Endothelial cell of hepatic sinusoid (primary cell): ENCODE data around the gene PUM1.
"Not testable (repeated sequence)": the region's sequence is repeated elsewhere in the genome, so short reads cannot be mapped to it uniquely, and the experiment has no call there.

ENCODE experiments used
- in situ Hi-C: cut with HindIII; loops from 2 replicates; pipeline ENCODE4 v1.10.0; 2017; ENCODE audit warnings: low sequenced_read_pairs

PUM1 gene

DNA sequence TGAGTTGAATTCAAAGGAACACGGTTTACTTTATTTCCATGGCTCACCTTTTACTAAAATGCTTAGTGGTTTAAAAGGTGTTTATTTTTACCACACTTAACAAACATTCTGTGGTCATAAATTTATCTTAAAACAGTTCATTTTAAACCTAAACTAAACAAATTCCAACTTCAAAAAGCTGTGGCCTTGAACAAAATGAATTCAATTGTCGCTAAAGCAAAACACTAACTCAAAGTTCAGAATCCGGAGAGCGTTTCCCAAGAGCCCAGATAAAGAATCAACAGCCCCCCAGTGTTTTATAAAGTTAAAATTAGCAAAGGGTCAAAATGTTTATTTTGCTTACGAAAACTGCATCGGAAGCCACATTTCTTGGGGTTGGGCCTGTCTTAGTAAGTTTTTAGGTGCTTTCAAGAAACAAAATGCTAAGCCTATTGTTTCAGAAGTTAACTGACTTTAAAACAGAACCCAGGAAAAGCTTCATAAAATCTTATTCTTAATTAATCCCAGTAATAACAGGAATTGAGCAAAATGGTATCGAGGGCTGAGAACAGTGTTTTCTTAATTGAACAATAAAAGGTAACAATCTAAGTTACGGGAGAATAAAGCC is 1.3 kb downstream of the PUM1 start:
- in situ Hi-C loops = loop anchor here (5.0 kb wide), 2 partner anchors 52 to 93 kb away; no protein-coding TSS in a partner anchor

DNA sequence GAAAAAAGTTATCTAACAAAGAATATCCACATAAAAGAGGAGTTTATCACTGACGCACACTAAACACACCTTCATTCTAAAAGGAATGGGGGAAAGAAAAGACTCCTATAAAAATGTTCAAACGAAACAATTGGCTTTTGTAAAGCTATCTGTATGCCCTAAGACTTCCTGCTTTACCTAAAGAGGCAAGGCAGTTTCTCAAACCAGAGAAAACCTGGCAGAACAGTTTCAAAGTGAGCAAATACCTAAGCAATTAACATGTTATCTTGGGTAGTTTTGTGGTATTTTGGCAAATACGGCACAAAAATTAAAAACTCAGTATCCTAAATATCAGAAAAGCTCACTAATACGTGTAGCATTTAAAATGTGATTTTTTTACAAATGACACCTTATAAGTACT is 1.9 kb downstream of the PUM1 start:
- in situ Hi-C loops = loop anchor here (5.0 kb wide), 2 partner anchors 51 to 94 kb away; no protein-coding TSS in a partner anchor

DNA sequence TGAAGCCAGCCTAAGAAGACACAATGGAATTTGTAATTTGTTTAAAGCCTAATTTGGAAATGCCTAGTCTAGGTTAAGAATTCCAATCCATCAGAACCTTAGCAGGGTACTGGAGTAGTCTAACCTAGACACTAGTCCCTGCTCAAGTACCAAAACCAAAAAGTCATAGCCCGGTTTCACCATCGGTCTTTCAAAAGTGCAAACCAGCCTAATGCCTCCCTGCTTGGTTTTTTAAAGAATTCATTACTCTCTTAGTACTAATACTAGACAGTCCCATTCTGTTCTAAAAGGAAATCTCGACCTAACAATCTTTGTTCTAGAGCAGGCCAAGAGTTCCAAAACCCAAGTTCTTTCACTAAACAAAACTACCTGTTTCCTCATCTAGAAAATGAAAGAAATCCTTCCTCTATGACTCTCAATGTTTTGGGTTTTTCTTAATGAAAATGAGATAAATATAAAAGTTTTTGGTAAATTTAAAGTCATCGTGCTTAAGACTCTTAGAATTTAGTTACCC is 2.6 kb downstream of the PUM1 start:
- in situ Hi-C loops = loop anchor here (5.0 kb wide), 2 partner anchors 51 to 94 kb away; no protein-coding TSS in a partner anchor

DNA sequence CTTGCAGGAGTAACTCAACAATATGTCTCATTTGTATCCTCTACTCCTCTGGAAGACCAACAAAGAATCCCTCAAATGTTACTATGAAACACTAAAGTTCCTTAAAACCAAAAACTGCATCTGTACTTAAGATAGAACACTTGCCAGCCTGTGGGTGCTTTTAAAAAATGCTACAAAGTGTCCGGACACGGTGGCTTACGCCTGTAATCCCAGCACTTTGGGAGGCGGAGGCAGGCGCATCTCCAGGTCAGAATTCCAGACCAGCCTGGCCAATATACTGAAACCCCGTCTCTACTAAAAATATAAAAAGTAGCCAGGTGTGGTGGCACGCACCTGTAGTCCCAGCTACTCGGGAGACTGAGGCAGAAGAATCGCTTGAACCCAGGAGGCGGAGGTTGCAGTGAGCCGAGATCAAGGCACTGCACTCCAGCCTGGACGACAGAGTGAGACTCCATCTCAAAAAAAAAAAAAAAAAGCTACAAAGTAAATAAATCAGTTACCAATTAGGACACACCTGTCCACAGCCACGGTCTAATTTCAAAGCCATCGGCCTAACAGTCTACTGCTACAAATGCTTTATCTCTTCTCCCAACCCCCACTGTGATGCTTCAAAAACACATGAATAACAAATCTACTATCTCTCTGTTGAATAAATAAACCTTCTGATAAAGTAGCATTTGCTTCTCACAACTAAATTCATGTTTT is 3.2 kb downstream of the PUM1 start:
- in situ Hi-C loops = loop anchor here (5.0 kb wide), 2 partner anchors 50 to 95 kb away; no protein-coding TSS in a partner anchor

DNA sequence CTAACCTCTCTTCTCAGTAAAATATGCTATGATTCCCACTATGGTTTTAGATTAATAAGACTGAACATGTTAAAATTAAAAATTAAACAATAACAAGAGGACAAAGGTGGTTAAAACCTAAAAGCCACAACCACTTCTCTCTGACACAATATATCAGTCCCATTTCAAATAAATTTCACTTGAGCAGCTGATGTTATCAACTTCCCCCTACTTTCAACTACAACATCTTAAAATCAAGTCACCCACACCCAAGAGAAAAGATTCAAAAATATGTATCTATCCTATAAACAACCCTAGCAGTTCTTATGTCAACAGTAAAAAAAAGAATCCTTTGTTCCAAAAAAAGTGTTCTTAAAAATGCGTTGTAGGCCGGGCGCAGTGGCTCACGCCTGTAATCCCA is 7.5 kb downstream of the PUM1 start:
- in situ Hi-C loops = no loop called here

DNA sequence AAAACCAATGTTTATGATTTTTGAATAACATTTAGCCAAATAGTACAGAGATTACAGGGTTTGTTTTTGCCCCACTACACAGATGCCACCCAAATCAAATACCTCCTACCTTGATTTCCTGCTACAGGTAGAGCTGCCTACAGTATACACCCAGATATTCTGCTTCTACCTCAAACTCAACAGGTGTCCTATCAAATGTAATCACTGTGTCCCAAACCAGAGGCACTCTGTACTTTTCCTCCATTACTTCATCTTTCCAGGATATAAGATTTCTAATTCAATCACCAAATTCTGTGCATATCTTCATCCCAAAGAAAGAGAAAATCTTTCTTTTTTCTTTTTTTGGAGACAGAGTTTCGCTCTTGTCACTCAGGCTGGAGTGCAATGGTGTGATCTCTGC is 9.6 kb downstream of the PUM1 start:
- in situ Hi-C loops = no loop called here

DNA sequence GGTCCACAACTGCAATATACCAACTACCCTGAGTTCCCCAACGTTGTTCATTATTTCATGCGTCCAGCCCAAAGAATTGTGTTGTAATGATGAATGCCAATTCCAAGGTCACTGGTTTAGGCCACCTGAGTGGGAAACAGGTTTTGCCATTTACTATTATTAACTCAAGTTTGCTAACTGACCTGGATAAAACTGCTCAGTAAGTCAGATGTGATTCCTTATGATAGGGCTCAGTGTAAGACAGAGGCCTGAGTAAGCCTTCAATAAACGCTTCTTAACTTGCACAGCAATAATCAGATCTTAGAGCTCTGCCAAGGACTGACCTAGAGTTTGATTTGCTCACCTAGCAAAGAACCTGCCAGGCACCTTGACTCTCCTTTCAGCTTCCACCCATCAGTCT is 10.0 kb downstream of the PUM1 start:
- in situ Hi-C loops = no loop called here

DNA sequence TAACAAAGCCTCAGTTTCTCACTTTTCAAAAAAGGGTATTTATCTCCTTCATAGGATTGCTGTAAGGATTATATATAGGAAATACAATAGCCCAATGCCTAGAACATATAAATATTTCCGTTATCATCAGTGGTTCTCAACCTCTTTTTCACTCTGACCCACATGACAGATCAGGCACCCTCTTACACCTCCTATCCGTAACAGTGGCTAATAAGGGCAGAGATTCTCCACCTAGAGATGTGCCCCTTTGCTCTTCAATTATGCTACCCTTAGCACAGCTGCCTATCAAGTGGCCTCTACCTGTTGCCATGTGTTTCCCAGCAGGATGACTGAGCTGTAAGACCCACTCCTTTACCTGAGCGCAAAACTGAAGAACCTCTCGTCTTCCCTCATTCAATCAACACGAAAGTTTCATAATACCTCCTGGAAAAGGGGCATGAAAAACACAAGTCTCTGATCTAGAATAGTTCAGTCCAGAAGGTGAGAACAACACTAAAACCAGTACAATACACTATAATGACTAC is 10.5 kb downstream of the PUM1 start:
- in situ Hi-C loops = no loop called here

DNA sequence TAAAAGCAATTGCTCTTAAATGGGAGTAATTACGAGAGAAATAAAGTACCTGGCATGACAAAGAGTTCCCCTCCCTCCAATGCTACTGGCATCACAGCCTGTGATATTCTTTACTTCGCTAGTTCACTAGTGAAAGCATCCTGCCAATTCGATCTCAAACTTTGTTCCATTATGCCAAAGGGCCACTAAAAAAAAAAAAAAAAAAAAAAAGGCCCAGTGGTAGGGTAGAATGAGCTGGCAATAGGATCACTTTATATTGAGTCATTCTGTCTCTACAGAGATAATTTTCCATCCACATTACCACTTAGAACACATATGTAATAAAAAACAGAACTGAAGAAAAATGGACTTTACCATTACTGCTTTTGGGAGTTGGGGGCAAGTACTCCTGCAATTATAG is 11.2 kb downstream of the PUM1 start:
- in situ Hi-C loops = no loop called here

DNA sequence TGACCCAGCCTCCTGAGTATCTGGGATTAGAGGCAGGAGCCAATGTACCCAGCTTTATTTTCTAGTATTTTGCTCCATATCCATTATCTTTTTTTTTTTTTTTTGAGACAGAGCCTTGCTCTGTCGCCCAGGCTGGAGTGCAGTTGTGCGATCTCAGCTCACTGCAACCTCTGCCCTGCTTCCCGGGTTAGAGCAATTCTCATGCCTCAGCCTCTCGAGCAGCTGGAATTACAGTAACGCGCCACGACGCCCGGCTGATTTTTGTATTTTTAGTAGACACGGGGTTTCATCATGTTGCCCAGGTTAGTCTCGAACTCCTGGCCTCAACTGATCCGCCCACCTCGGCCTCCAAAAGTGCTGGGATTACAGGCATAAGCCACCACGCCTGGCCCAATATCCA is 12.9 kb downstream of the PUM1 start:
- in situ Hi-C loops = not testable (repeated sequence)

DNA sequence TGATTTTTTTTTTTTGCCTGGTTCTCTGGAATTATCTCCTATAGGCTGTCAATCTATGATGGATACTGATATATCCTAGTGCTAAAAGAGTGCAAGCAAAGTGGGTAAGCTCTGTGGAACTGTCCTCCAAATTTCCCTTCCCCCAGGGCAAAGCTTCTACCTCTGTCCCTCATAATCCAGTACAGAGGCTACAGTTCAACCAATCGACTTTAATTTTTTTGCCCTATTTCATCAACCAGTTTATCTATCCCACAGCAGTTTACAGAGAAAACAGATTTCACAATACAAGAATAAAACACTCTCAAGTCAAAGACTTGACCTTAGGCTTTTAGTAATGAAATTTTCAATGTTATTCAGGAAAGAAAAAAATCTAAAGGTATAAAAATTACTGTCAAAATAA is 13.9 kb downstream of the PUM1 start:
- in situ Hi-C loops = no loop called here

DNA sequence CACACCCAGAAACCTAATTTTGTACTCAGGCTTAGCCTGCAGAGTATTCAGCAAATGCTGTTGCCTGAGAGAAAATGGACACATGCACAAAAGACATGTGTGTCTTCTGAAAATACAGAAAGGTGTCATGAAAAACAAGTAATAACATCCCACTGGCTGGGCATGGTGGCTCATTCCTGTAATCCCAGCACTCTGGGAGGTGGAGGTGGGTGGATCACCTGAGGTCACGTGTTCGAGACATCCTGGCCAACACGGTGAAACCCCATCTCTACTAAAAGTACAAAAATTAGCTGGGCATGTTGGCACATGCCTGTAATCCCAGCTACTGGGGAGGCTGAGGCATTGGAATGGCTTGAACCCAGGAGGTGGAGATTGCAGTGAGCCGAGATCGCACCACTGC is 18.0 kb downstream of the PUM1 start:
- in situ Hi-C loops = not testable (repeated sequence)

DNA sequence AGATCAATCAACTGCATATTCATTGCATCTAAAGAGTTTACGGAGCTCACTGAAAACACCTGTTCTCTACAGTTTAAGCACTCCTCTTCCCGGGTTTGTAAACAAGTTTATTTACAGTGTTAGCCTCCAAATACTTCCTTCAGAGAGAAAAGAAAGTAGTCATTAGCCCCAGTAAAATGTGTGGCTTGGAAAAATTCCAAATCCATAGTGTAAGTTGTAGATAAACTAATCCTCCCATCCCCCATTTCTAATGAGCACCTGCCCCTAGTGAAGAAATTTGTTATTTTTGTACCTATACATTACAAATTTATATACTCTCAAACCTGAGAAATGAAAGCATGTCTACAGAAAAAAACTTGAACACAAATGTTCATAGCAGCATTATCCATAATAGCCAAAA is 21.9 kb downstream of the PUM1 start:
- in situ Hi-C loops = no loop called here

DNA sequence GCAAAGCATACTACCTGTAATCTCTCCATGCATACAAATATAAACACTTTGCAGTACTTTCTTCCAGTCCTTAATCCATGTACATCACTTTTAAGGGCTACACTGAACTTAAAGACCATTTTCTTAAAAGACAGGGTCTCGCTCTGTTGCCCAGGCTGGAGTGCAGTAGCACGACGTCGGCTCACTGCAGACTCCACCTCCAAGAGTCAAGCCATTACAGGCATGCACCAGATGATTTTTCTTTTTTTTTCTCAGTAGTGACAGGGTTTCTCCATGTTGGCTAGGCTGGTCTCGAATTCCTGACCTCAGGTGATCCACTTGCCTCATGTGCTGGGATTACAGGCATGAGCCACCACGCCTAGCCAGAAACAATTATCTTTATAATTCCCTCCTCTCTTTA is 22.9 kb downstream of the PUM1 start:
- in situ Hi-C loops = no loop called here

DNA sequence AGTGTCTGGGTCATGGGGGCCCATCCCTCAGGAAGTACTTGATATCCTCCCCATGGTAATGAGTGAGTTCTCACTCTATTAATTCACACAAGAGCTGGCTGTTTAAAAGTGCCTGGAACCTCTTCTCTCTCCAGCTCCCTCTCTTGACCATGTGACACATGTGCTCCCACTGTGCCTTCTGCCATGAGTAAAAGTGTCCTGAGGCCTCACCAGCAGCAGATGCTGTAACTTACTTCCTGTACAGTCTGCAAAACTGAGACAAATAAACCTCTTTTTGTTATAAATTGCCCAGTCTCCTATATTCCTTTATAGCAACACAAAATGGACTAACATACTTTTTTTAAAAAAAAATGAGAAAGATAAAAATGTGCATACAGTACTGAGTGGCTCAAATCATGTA is 24.0 kb downstream of the PUM1 start:
- in situ Hi-C loops = no loop called here

DNA sequence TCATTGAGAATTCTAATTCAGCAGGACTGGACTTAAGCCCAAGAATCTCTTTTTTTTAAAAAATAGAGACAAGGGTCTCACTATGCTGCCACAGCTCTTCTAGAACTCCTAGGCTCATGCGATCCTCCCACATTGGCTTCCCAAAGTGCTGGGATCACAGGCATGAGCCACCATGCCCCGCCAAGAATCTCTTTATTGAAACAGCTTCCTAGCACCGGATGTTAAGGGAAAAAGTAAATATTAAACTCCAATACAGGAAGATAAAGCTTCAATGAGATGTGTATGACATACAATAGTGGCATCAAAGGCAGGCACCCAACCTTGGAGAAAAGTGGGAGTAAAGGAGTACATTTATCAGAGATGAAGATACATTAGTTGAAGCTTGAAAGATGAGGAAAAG is 25.5 kb downstream of the PUM1 start:
- in situ Hi-C loops = no loop called here

DNA sequence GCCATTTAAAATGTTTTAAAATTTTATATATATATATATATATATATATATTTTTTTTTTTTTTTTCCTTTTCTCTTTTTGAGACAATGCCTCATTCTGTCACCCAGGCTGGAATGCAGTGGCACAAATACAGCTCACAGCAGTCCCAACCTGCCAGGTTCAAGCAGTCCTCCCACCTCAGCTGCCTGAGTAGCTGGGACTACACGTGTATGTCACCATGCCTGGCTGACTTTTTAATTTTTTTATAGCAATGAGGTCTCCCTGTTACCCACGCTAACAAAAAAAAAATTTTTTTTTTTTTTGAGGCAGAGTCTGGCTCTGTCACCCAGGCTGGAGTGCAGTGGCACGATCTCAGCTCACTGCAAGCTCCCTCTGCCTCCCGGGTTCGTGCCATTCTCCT is 26.6 kb downstream of the PUM1 start:
- in situ Hi-C loops = not testable (repeated sequence)

DNA sequence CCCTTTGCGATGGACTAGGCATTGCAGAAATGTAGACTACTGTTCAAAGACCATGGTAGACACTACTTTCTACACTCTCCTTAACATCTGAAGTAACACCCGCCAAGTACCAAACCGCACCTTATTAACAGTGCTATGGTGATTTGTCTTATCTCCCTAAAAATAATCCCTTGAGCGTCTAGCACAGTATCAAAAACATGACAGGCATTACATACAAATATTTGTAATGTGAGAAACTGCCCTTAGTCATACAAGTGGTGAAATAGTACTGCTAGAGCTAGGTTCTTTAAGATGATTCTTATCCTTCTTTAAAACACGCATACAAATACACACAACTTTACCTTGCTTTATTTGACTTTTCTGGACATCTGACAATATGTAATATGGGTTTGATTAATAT is 27.2 kb downstream of the PUM1 start:
- in situ Hi-C loops = no loop called here

DNA sequence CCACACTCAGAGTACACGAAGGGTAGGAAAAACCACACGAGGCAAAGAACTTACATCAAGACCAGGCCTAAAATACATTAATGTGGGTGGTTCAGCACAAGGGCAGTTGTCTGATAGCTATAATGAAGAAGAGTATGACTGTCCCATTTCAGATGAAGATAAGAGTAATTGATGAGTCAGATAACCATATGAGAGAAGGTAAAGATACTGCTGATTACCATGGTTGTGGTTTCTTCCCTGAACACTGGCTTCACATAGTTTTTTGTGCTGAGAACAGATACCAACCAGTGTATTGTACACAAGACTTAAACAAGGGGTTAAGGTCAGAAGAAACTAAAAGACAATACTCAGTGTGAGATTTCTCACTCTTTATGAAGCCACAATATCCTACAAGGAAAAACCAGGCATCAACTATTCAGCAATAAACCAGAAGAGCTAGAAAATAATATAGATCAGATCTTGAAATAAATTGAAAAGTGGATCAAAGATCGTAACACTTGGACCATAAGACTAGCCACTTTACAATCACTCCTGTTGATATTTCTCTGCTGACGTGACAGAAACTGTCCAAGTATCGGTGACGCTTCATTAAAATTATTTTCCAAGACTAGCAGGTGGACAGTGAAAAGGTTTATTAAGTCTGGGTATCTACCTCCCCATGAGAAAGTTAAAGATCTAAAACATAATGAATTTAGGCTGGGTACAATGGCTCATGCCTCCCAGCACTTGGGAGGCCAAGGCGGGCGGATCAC is 28.6 kb downstream of the PUM1 start:
- in situ Hi-C loops = no loop called here

DNA sequence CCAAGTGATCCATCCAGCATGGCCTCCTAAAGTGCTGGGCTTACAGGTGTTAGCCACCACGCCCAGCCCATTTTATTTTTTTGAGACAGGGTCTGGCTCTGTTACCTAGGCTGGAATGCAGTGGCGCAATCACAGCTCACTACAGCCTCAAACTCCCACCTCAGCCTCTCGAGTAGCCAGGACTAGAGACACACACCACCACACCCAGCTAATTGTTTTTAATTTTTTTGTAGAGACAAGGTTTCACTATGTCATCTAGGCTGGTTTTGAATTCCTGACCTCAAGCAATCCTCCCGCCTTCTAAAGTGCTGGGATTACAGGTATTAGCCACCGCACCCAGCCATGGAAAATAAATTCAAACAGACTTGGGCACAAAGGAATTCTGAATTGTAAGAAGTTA is 31.9 kb downstream of the PUM1 start:
- in situ Hi-C loops = no loop called here

DNA sequence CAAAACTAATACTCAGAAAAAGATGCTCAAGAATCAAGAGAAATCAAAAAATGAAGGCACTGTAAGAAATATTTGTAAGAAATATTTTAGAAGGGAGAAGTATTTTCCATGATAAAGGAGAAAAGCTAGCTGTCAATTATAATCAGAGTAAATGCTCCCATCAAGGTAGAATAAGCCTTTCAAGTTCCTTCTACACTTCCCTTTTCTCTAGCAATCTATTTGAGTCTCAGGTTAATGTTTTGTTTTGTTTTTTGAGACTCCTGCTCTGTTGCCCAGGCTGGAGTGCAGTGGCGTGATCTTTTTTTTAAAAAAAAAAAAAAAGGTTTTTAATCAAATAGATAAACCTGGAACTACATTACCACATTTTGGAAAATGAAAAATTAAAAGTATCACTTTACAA is 33.3 kb downstream of the PUM1 start:
- in situ Hi-C loops = no loop called here
